HG03175 (cell line): ENCODE measurements around the gene LOXHD1.

Experiments
- ATAC-seq: cut with Tn5 transposase; IDR thresholded peaks from one replicate; pipeline ENCODE4 v1.9.1; 2021; ENCODE audit warnings: mild to moderate bottlenecking, moderate library complexity; ENCODE audit not compliant: unreplicated experiment

Gene LOXHD1

DNA sequence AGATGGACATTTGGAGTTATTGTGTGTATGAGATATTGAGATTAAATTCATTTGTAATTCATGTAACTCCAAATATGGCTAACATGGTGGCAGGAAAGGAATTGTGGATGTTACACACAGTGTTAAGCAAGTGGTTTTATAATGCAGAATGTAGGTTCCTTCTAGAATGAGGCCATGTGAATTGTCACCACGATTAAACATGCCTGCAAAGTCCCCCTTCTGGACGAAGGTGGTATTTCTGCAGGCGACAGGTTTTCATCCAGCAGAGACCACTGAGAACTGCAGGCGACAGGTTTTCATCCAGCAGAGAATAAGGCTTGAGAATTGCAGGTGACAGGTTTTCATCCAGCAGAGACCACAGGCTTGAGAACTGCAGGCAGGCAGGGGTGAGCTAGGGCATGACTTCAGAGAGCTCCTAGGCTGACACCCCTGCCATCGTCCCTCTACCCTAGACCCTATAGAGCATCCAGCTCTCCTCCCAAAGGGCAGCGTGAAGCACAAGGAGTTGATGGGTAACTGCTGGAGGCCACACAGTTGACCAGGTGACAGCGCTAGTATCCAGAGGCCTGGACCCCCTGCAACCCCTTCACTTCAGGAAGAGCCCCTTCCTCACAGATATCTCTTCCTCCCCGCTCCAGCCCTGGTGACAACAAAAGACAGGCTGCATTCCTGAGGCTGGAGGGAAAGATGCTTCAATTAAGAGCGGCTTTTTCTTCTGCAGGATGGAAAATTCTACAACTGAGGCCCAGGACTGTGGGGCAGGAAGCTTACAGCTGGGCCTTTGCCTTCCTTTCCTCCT lies 175.8 kb downstream of the LOXHD1 start:
- ATAC-seq, result no peak

DNA sequence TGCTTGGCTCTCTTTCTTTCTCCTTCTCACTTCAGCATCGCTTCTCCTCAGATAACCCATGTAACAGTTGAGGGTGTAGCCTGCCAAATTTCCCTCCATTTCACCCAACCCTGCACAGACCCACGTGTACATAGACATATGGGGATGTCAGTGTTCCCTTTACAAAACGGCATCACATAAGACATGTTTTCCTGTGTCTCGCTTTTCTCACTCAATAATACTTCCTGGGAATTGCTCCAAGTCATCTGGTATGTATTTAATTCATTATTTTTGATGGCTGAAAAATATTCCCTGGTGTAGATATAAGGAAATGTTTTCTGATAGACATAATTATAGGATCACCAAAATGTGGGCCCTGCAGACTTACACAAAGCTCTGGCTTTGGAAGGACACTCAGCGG lies 176.8 kb downstream of the LOXHD1 start:
- no peak for ATAC-seq

DNA sequence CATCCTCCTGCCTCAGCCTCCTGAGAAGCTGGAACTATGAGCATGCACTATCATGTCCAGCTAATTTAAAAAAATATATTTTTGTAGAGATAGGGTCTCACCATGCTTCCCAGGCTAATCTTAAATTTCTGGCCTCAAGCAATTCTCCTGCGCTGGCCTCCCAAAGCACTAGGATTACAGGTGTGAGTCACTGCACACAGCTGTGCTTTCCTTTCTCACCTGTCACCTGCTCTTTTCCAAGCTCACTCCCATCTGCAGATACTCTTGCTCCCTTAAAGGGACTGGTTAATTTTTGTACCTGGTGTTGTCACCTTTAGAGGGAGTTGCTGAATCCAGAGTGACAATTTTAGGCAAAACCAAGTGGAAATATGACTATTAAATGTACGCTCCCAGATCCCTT lies 178.2 kb downstream of the LOXHD1 start:
- no peak for ATAC-seq

DNA sequence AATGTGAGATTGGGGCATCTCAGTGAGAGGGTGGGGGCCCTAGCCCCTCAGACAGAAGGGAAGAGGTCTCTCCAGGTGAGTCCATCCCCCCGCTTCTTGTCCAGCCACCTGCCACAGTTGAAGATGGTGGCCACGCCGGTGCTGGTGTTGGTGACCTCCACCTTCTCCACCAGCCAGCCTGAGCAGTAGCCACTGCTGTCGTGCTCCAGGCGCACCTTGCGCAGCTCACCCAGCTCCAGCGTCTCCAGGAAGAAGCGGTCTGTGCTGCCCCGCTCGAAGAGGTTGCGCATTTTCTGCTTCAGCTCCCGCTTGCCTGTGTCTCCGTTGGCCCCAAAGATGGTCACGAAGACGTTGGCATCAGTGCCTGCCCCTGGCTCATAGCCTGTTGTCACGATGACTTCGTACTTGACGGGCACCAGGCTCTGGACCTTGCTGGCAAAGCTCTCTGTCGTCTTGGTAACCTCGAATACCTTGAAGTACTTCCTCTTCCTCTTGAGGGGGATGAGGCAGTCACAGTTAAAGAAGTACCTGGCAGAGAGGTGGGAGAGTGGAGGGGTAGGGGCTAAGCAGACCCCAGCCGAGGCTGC lies 179.5 kb downstream of the LOXHD1 start:
- no peak for ATAC-seq

DNA sequence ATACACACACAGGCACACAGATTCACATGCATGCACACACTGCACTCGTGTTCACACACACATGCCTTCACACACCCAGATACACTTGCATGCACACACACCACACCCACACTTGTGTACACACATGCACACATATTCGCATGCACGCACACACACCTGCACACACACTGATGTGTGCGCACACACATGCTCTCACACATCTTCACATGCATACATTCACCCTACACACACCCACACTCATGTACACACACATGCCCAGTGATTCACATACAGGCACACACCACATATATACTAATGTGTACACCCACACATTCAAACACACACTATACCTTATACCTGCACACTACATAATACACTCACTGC lies 181.6 kb downstream of the LOXHD1 start:
- no peak for ATAC-seq

DNA sequence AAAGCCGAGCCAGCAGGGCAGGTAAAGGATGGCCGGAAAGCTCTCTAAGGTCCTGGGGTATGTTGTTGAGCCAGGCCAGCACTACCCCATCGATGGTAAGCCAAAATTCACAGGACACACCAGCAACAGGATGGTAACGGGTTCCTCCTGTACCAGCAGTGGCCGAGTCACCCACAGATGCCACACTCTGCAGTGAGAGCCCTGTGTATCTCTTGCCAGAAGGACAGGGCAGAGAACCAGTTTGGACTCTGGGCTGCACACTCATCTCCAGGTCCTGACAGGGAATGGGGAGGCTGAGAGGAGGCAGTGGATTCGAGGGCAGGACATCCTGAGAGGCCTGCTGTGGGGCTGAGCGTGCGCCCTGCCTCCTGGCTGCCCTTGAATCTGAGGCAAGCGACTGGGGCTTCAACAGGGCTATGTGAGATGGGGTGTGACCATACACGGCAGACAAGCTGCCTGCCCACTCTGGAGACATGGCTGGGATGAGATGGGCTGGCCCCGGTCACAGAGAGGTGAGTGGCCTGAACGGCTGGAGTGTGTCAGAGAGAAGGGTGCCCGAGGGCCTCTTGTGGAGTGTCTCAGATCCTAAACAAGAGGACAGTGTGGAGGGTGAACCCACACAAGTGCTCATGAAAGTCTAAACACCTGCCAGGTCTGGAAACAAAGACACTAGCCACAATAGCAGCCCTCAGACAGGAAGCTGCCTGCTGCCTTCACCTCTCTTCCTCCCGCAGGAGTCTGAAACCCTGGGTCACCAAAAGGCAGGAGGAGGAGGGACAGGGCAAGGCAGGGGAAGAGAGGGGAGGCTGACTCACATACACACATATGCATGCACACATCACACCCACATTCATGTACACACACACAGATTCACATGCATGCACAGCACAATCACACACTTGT lies 182.3 kb downstream of the LOXHD1 start:
- no peak for ATAC-seq

DNA sequence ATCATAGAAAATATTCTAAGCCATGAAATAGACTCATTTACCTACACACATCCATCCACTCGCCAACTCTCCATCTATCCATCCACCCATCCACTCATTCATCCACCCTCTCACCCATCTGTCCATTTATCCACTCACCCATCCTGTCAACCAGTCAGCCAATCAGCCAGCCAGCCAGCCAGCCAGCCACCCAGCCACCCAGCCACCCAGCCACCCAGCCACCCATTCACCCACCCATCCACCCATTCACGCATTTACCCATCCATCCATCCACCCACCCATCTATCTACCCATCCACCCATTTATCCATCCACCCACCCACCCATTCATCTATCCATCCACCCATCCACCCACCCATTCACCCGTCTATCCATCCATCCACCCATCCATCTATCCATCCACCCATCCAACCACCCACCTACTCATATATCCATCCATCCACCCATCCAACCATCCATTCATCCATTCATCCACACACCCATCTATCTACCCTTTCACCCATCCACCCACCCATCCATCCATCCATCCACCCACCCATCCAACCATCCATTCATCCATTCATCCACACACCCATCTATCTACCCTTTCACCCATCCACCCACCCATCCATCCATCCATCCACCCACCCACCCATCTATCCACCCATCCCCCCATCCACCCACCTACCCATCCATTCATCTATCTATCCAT lies 185.1 kb downstream of the LOXHD1 start:
- ATAC-seq, result no peak

DNA sequence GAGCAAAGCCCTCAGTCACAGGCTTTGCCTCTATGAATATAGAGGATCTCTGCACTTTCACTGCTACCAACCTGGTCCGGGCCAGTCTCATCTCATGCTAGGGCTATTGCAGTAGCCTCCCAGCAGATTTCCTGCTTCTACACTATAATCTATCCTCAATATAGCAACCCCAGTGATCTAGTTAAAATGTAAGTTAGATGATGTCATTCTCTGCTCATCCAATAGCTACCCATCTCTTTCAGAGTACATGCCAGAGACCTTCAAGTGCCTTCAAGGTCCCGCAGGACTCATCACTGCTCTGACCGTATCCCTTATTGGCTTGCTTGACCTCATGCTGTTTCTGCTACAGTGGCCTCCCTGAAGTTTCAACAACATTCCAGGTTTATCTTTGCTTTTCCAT lies 186.3 kb downstream of the LOXHD1 start:
- no peak for ATAC-seq

DNA sequence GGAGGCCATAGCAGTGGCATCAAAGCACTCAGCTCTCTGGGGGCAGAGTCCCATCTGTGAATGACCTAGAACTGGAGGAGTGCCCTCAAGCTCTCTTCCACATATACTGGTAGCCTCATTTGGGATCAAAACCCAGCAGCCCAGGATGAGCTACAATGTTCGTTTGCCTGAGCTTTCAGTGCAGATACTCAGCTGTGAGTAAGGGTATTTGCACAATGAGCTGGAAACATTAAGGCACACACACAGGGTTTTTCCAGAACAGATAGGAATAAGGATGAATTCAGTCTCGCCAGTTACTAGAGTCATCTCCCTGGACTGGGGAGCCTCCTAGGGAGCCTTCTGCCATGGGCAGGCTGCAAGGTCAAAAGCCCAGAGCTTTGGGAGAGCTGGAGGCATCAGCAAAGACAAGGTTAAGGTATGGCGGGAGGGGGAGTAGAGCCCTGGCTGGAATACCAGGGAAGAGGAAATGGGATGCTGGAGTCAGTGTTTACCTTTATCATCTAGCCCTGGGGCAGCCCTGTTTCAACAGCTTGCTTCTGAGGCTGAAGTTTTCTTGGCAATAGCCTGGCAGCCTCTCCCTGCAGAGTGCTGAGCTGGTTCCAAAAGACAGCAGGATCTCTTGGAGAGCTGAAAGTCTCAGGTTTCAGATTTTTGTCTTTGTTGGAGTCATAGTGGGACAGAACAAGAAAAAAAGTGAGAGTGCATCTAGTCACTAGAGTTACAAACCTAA lies 187.7 kb downstream of the LOXHD1 start:
- ATAC-seq, result no peak

DNA sequence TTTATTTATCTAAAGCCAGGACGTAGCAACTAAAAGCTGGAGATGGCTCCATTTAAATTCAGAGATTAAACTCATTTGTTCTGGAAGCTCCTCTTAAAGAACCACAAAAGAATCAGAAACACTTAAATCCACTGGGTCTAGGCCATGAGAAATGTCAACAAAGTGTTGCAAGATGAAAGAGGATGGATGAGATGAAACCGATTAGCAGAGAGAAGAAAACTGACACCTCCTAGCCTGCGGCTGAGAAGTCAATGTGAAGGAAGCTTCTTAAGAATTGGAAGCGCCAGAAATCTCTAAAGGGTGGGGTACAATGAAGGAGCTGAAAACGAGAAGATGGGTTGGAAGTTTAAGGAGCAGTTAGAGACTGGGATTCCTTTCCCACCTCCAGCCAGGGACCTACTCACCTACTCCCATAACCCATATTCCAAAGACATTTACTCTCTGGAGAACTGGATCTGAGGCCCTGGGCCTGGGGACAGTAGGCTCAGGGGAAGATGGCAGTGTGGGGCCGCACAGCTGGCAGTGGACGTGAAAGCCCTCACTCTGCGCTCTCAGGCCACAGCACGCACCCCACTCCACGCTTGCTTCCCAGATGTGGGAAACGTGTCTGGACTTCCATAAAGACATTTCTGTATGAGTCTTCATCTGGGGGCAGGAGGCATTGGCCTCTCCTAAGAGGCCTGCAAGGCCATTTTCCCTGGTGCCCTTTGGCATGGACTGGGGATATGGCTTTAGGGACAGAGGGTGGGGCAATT lies 188.4 kb downstream of the LOXHD1 start:
- ATAC-seq, result no peak

DNA sequence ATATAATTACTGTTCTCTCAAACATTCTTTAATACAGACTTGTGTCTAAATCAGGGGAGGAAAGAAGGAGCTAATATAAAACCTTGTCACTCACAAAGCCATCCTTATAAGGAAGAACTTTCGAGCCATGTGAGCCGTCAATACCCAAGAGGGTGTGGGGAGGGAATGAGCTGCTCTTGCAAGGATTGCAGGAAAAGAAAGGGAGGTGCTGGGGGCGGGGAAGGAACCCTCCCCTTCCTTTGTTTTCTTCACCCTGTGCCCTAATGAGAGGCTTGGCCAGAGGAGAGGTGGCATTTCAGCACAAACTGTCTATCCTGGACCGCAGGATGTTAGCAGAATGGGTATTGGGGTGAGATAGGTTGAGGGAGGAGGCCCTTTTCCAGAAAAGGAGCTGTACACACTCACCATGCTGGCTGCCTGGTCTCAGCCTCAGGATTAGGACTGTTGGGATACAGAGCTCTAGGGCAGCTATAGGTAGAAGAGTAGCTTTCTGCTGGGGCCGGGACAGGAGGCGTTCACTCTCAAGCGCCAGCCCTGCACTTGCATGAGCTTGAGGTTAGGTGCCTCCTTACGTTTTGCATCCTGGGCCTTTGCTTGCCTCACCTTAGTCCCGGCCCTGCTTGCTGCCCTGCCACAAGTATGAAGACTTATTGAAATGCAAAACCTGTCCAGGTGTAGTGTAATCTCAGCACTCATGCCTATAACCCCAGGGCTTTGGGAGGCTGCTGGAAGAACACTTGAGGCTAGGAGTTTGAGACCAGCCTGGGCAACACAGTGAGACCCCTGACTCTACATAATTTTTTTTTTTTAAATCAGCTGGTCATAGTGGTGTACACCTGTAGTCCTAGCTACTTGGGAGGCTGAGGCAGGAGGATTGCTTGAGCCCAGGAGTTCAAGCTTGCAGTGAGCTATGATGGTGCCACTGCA lies 190.5 kb downstream of the LOXHD1 start:
- no peak for ATAC-seq

DNA sequence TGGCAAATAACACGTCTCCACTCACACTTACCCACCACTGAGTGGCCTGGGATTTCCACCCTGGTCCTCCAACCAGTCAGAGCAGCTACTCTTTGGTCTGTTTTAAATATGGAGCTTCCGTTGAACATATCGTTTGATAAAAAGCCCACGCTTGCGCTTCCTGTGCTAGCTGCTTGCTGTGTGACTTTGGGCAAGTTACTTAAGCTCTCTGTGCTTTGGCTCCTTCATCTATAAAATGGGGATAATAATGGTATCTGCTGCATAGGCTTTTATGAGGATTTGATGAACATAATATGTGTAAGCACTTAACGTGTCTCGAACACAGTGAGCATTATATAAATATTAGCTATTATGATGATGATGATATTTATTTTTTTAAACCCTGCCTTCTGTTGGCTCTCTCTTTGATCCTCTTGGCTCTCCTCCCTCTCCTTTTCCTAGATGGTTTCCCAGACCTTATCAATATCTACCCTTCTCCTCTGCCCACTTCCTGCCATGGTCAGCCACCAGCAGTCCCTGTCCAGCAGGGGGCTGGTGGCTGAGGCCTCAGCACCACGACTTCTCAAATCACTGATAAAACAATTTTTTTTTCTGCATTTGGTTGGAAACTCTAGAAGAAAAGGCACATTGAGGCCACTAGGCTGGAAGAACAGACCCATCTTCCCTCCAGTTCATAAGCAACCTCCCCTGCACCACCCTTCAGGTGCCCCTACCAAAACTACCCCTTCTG lies 191.9 kb downstream of the LOXHD1 start:
- ATAC-seq, result no peak

DNA sequence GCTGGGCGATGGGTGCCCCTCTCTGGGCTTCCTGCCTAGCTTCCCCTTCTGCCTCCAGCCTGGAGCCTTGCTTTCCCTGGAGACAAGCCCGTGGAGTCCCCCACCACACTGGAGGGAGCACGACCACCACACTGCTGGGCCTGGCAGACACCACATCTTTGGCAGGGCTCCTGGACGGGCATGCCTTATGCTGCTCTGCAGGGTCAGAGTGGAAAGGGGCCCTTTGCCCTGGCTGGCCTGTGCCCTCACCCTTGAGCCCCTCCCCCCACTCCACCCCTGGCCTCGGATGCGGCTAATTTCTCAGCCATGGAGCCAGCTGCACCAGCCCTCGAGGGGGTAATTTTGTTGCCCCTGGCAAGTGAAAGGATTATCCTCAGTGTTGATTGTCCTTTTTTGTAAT lies 194.5 kb downstream of the LOXHD1 start:
- ATAC-seq, result no peak

DNA sequence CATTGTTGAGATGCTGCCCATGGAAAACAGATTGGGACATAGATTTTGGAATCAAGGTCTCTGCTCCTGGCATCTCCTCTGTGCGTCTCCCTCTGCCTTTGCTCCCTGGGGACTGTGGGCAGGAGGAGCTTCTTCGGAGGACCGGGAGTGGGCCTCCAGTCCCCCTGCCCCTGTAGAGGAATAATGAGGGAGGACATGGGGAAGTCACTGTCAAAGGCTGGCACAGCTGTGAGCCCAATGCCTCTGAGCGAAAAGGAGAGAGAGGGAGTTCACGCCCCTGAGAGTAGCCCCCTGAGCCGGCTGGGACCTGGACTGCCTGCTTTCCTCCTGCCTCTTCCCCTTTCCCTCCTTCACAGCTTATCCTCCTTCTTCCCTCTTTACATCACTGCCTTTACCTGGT lies 195.0 kb downstream of the LOXHD1 start:
- no peak for ATAC-seq

DNA sequence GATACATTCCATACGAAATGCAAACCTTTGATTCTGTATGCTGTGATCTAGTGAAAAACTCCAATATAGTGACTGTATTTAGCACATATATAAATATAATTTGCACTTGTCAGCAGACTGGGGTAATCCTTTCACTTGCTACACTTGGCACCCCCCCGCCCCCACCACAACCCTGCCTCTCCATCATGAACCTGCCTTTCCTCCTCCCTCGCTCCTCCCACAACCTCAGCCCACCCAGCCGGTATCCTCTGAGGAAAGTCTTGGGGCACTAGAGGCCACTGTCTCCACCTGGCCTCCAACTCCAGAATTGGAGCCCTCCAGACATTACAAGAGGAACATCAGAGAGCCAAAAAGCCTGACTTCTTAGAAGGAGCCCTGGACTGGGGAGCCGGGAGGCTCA lies 196.3 kb downstream of the LOXHD1 start:
- no peak for ATAC-seq

DNA sequence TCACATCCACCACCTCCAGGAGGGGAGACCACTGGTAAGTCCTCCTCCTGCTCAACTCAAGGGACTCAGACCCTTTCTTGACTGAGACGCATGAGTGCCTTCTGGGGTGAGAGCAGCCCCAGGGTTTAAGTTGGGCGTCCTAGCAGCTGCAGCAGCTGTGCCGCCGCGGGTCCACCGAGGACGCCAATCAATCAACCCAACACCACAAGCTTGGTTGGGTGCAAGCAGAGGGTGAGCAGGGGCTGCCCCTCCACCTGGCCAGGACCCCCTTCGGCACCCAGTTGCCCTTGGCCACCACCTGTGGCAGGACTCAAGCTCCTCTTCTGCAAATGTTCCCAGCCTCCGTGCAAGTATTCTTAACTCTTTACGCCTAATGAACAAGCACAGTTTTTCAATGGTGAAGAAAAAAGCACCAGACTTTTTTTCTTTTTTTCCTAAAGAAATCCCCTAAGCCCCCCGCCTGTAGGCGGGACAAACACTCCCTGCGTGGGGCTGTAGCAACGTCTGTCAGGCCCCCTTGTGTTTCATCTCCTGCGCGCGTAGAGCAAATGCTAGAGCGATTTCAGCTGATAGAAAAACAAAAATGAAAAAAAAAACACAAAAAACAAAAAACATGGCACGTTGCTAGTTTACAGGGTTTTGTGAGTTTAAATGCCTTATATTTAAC lies 197.1 kb downstream of the LOXHD1 start:
- ATAC-seq, result no peak

DNA sequence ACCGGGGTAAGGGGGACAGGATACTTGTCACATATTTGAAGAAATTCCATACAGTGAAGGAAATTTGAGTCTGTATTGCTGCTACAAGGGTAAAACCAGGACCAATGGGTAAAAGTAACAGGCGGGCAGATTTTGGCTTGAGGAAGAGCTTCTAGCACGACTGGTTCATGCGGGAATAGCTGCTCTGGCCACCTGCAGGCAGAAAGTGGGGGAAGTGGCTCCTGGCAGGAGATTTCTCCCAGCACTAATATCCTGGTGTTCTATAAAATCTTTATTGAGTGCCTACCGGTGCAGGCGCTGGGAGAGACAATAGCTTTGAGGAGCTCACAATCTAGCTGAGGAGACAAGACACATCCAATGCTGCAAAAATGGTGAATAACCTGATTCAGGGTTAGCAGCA lies 198.5 kb downstream of the LOXHD1 start:
- ATAC-seq, result no peak

DNA sequence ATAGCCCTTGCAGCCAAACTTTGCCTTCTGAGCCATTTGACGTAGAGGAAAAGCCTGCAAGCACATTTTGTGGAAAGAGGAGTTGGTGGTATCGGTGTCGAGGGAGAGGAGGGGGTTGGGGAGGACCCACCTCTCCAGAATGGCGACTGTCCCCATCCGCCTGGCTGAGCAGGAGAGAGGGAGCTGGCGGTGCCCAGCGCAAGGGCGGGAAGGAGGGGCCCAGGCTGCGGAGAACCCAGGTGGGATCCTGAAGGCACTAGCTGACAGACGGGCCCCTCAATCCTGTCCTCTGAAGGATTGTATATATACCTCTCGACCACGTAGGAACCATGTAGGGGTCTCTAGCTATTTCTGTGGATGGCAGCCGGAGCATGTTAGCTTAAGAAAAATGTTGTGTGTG lies 200.3 kb downstream of the LOXHD1 start:
- no peak for ATAC-seq
